Left ventricle myocardium inferior (tissue), 1 donor: ENCODE results near the gene SLC27A4. TPM values are rescaled to one million over a fixed set of nuclear protein-coding genes. Genes with fewer than 3 reads are reported as not detected.

Experiments
- DNase-seq: peaks from one replicate; pipeline ENCODE4 v3.0.0-alpha.2; 2020
- H3K27ac ChIP-seq: fragments of 200-600 bp; replicated peaks from 2 replicates; pipeline ENCODE4 v1.8.0; 2021
- H3K27me3 ChIP-seq: fragments of 200-600 bp; 2 replicates; pipeline ENCODE4 v1.8.0; 2021; ENCODE audit warnings: low read depth
- H3K36me3 ChIP-seq: fragments of 200-600 bp; 2 replicates; pipeline ENCODE4 v1.8.0; 2021
- H3K4me1 ChIP-seq: fragments of 200-600 bp; 2 replicates; pipeline ENCODE4 v1.8.0; 2021
- H3K4me3 ChIP-seq: fragments of 200-600 bp; 2 replicates; pipeline ENCODE4 v1.8.0; 2021; ENCODE audit warnings: mild to moderate bottlenecking, moderate library complexity
- H3K9me3 ChIP-seq: fragments of 200-600 bp; replicated peaks from 2 replicates; pipeline ENCODE4 v1.8.0; 2021
- intact Hi-C: fragments of 100-400 bp; cut with micrococcal nuclease; formaldehyde crosslinking; loops from one replicate; pipeline ENCODE4 v1.11.0; 2022
- total RNA-seq: library from RNA; stranded (reverse); fragmentation: NEBNext Ultra II Directional; extraction: Animal tissue kit (Norgen Biotek cat#: 25700); gene quantifications from one replicate; pipeline ENCODE4 v1.2.1, GENCODE V29; 2021
- TF ChIP-seq, protein P1 (sequence below): fragments of 200-600 bp; IDR thresholded peaks from 2 replicates; pipeline ENCODE4 v1.8.0; 2021; ENCODE audit warnings: antibody characterized with exemption, mild to moderate bottlenecking, borderline replicate concordance
- donor health status: DM: no; HTN: yes; CAD: no; lungs with severe emphysema.

Gene SLC27A4
- total RNA-seq, 1 donor from 2014 or later: 18.8 TPM

DNA sequence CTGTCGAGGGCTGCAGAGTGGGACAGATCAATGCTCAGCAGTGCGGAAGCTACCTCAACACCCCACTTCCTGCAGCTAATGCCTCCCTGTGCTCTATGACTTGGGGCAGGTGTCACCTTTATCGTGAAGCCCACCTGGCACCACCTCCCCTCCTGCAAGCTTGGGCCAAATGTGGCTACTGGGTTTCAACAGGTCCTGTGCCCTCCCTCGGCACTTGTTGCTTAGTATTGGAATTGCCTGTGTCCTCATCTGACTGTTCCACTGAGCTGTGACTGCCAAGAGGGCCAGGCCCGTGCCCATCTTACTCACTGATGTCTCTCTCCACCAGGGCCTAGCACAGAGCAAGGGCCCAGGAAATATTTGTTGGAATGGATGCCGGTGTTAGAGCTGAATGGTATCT lies 9.4 kb downstream of the SLC27A4 start:
- intact Hi-C loops: no loop called here
- H3K27me3 ChIP-seq: no peaks in the 10 kb centered on the region
- H3K9me3 ChIP-seq: no peaks in the 10 kb centered on the region
- no peak overlapping the region for H3K4me3 ChIP-seq
- TF ChIP-seq, protein P1, sequence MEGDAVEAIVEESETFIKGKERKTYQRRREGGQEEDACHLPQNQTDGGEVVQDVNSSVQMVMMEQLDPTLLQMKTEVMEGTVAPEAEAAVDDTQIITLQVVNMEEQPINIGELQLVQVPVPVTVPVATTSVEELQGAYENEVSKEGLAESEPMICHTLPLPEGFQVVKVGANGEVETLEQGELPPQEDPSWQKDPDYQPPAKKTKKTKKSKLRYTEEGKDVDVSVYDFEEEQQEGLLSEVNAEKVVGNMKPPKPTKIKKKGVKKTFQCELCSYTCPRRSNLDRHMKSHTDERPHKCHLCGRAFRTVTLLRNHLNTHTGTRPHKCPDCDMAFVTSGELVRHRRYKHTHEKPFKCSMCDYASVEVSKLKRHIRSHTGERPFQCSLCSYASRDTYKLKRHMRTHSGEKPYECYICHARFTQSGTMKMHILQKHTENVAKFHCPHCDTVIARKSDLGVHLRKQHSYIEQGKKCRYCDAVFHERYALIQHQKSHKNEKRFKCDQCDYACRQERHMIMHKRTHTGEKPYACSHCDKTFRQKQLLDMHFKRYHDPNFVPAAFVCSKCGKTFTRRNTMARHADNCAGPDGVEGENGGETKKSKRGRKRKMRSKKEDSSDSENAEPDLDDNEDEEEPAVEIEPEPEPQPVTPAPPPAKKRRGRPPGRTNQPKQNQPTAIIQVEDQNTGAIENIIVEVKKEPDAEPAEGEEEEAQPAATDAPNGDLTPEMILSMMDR: no peak
- no peak for DNase-seq
- no peak overlapping the region for H3K27ac ChIP-seq
- H3K36me3 ChIP-seq: peaks cover 82% of the 10 kb centered on the region
- H3K4me1 ChIP-seq: no peaks in the 10 kb centered on the region

DNA sequence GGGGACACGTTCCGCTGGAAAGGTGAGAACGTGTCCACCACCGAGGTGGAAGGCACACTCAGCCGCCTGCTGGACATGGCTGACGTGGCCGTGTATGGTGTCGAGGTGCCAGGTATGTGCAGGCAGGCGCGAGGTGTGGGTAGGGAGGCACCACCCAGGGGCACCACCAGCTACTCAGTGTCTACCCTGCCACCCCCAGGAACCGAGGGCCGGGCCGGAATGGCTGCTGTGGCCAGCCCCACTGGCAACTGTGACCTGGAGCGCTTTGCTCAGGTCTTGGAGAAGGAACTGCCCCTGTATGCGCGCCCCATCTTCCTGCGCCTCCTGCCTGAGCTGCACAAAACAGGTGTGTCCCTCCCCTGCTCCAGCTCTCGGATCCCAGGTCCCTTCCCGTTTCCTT lies 15.1 kb downstream of the SLC27A4 start:
- TF ChIP-seq, protein P1: no peak
- DNase-seq: no peak
- peaks cover 5% of the 10 kb centered on the region for H3K4me1 ChIP-seq
- H3K36me3 ChIP-seq: peaks cover 49% of the 10 kb centered on the region
- no peak overlapping the region for H3K4me3 ChIP-seq
- no peaks in the 10 kb centered on the region for H3K9me3 ChIP-seq
- no peak overlapping the region for H3K27ac ChIP-seq
- intact Hi-C loops: no loop called here
- no peaks in the 10 kb centered on the region for H3K27me3 ChIP-seq

- TF ChIP-seq, protein P1: no peak
- no peak for DNase-seq
- Histone ChIP-seq H3K27me3 (no peaks in the 10 kb centered on the region), H3K4me1 (peaks cover 19% of the 10 kb centered on the region), H3K27ac (no peak overlapping the region), H3K9me3 (no peaks in the 10 kb centered on the region), H3K4me3 (no peak overlapping the region), H3K36me3 (peaks cover 34% of the 10 kb centered on the region)
- intact Hi-C loops: no loop called here
These were observed 17.8 kb downstream of the SLC27A4 start for GRCh38 chr9:128358090-128358489.

GRCh38 chr9:128358861-128359260 lies 18.5 kb downstream of the SLC27A4 start:
- no peaks in the 10 kb centered on the region for H3K27me3 ChIP-seq
- no peak for DNase-seq
- H3K9me3 ChIP-seq: no peaks in the 10 kb centered on the region
- TF ChIP-seq, protein P1: no peak
- H3K27ac ChIP-seq: no peak overlapping the region
- intact Hi-C loops: no loop called here
- peaks cover 30% of the 10 kb centered on the region for H3K36me3 ChIP-seq
- H3K4me1 ChIP-seq: peaks cover 19% of the 10 kb centered on the region
- H3K4me3 ChIP-seq: no peak overlapping the region

DNA sequence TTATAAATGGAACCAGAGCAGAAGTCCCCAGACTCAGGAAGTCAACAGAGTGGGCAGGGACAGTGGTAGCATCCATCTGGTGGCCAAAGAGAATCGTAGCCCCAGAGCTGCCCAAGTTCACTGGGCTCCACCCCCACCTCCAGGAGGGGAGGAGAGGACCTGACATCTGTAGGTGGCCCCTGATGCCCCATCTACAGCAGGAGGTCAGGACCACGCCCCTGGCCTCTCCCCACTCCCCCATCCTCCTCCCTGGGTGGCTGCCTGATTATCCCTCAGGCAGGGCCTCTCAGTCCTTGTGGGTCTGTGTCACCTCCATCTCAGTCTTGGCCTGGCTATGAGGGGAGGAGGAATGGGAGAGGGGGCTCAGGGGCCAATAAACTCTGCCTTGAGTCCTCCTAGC lies 20.5 kb downstream of the SLC27A4 start:
- DNase-seq: no peak
- Histone ChIP-seq H3K4me1 (peaks cover 31% of the 10 kb centered on the region), H3K27me3 (no peaks in the 10 kb centered on the region), H3K9me3 (no peaks in the 10 kb centered on the region), H3K36me3 (peaks cover 13% of the 10 kb centered on the region), H3K27ac (no peak overlapping the region), H3K4me3 (no peak overlapping the region)
- intact Hi-C loops: loop anchor here (5.0 kb wide), 1 partner anchor 41 kb away; no protein-coding TSS in a partner anchor
- TF ChIP-seq, protein P1: no peak
